ENCODE data around the gene ADGB.

Gene ADGB

GRCh38 chr6:146682919-146683318 is 84.1 kb downstream of the ADGB start:
- CTCF ChIA-PET = no interaction called here
- Histone ChIP-seq H3K27me3 (replicated peaks in 2 of 5; ENCODE audit: control insufficient read depth in 4 of 5, insufficient read depth in 5 of 5, low read length in 4 of 5) (no peaks in the 10 kb centered on the region), H3K27ac (ENCODE audit: insufficient read depth in 1 of 2, low read depth in 1 of 2, low read length in 2 of 2, poor library complexity in 1 of 2, severe bottlenecking in 2 of 2) (no peak overlapping the region), H3K4me3 (ENCODE audit: control insufficient read depth in 1 of 7, extremely low read depth in 1 of 7, insufficient read depth in 4 of 7, low read depth in 2 of 7, low read length in 6 of 7) (no peak overlapping the region), H3K4me1 (ENCODE audit: control extremely low read depth in 1 of 4, control insufficient read depth in 4 of 4, insufficient read depth in 4 of 4, low read length in 3 of 4) (no peaks in the 10 kb centered on the region), H3K9me3 (ENCODE audit: control extremely low read depth in 1 of 5, control insufficient read depth in 4 of 5, insufficient read depth in 2 of 5, low read depth in 1 of 5, low read length in 4 of 5) (peaks cover 0 to 2% (median 0%) of the 10 kb centered on the region in 5 experiments), H3K36me3 (ENCODE audit: control insufficient read depth in 4 of 4, insufficient read depth in 4 of 4, low read length in 3 of 4) (no peaks in the 10 kb centered on the region)
- POLR2A ChIA-PET = no interaction called here
- no CpG with 5 or more reads among the region's 1 CpG for WGBS (ENCODE audit: insufficient coverage)
- no peak for DNase-seq

- CTCF ChIA-PET = no interaction called here
Observed at GRCh38 chr6:146689806-146690205, 91.0 kb downstream of the ADGB start.

GRCh38 chr6:146693342-146693741 is 94.6 kb downstream of the ADGB start:
- no peak for DNase-seq
- H3K4me3 ChIP-seq (ENCODE audit: control insufficient read depth in 1 of 7, extremely low read depth in 1 of 7, insufficient read depth in 4 of 7, low read depth in 2 of 7, low read length in 6 of 7) = no peak overlapping the region
- ChIA-PET POLR2A (no interaction called here), CTCF (no interaction called here)
- no peak overlapping the region for H3K27ac ChIP-seq (ENCODE audit: insufficient read depth in 1 of 2, low read depth in 1 of 2, low read length in 2 of 2, poor library complexity in 1 of 2, severe bottlenecking in 2 of 2)
- H3K9me3 ChIP-seq (ENCODE audit: control extremely low read depth in 1 of 5, control insufficient read depth in 4 of 5, insufficient read depth in 2 of 5, low read depth in 1 of 5, low read length in 4 of 5) = no peaks in the 10 kb centered on the region
- H3K27me3 ChIP-seq (replicated peaks in 2 of 5; ENCODE audit: control insufficient read depth in 4 of 5, insufficient read depth in 5 of 5, low read length in 4 of 5) = no peaks in the 10 kb centered on the region
- no peaks in the 10 kb centered on the region for H3K36me3 ChIP-seq (ENCODE audit: control insufficient read depth in 4 of 4, insufficient read depth in 4 of 4, low read length in 3 of 4)
- 94% methylated on average over 2 of the region's 4 CpGs for WGBS (ENCODE audit: insufficient coverage)
- no peaks in the 10 kb centered on the region for H3K4me1 ChIP-seq (ENCODE audit: control extremely low read depth in 1 of 4, control insufficient read depth in 4 of 4, insufficient read depth in 4 of 4, low read length in 3 of 4)

More at GRCh38 chr6:146689806-146690205, 91.0 kb downstream of the ADGB start:
- WGBS (ENCODE audit: insufficient coverage) = 100% methylated on average over 1 of the region's 4 CpGs
- Histone ChIP-seq H3K4me3 (ENCODE audit: control insufficient read depth in 1 of 7, extremely low read depth in 1 of 7, insufficient read depth in 4 of 7, low read depth in 2 of 7, low read length in 6 of 7) (no peak overlapping the region), H3K9me3 (ENCODE audit: control extremely low read depth in 1 of 5, control insufficient read depth in 4 of 5, insufficient read depth in 2 of 5, low read depth in 1 of 5, low read length in 4 of 5) (peaks cover 0 to 1% (median 0%) of the 10 kb centered on the region in 5 experiments), H3K27me3 (replicated peaks in 2 of 5; ENCODE audit: control insufficient read depth in 4 of 5, insufficient read depth in 5 of 5, low read length in 4 of 5) (no peaks in the 10 kb centered on the region), H3K27ac (ENCODE audit: insufficient read depth in 1 of 2, low read depth in 1 of 2, low read length in 2 of 2, poor library complexity in 1 of 2, severe bottlenecking in 2 of 2) (no peak overlapping the region), H3K36me3 (ENCODE audit: control insufficient read depth in 4 of 4, insufficient read depth in 4 of 4, low read length in 3 of 4) (no peaks in the 10 kb centered on the region), H3K4me1 (ENCODE audit: control extremely low read depth in 1 of 4, control insufficient read depth in 4 of 4, insufficient read depth in 4 of 4, low read length in 3 of 4) (no peaks in the 10 kb centered on the region)
- POLR2A ChIA-PET = no interaction called here
- no peak for DNase-seq

- no CpG with 5 or more reads among the region's 2 CpGs for WGBS (ENCODE audit: insufficient coverage)
- Histone ChIP-seq H3K4me1 (ENCODE audit: control extremely low read depth in 1 of 4, control insufficient read depth in 4 of 4, insufficient read depth in 4 of 4, low read length in 3 of 4) (peaks cover 0 to 2% (median 0%) of the 10 kb centered on the region in 4 experiments), H3K27ac (ENCODE audit: insufficient read depth in 1 of 2, low read depth in 1 of 2, low read length in 2 of 2, poor library complexity in 1 of 2, severe bottlenecking in 2 of 2) (no peak overlapping the region), H3K9me3 (ENCODE audit: control extremely low read depth in 1 of 5, control insufficient read depth in 4 of 5, insufficient read depth in 2 of 5, low read depth in 1 of 5, low read length in 4 of 5) (no peaks in the 10 kb centered on the region), H3K4me3 (ENCODE audit: control insufficient read depth in 1 of 7, extremely low read depth in 1 of 7, insufficient read depth in 4 of 7, low read depth in 2 of 7, low read length in 6 of 7) (no peak overlapping the region), H3K36me3 (ENCODE audit: control insufficient read depth in 4 of 4, insufficient read depth in 4 of 4, low read length in 3 of 4) (no peaks in the 10 kb centered on the region), H3K27me3 (replicated peaks in 2 of 5; ENCODE audit: control insufficient read depth in 4 of 5, insufficient read depth in 5 of 5, low read length in 4 of 5) (no peaks in the 10 kb centered on the region)
- DNase-seq = no peak
- ChIA-PET POLR2A (no interaction called here), CTCF (interaction anchor here (0.8 to 1.9 kb wide), 3 partner anchors 76 to 770 kb away, joined by 3 to 6 read pairs (median 5); partner anchors contain the start of gene RAB32)
Observed at GRCh38 chr6:146697921-146698320, 99.1 kb downstream of the ADGB start.

- Histone ChIP-seq H3K27ac (ENCODE audit: insufficient read depth in 1 of 2, low read depth in 1 of 2, low read length in 2 of 2, poor library complexity in 1 of 2, severe bottlenecking in 2 of 2) (no peak overlapping the region), H3K27me3 (replicated peaks in 2 of 5; ENCODE audit: control insufficient read depth in 4 of 5, insufficient read depth in 5 of 5, low read length in 4 of 5) (no peaks in the 10 kb centered on the region), H3K9me3 (ENCODE audit: control extremely low read depth in 1 of 5, control insufficient read depth in 4 of 5, insufficient read depth in 2 of 5, low read depth in 1 of 5, low read length in 4 of 5) (peaks cover 0 to 3% (median 0%) of the 10 kb centered on the region in 5 experiments), H3K4me3 (ENCODE audit: control insufficient read depth in 1 of 7, extremely low read depth in 1 of 7, insufficient read depth in 4 of 7, low read depth in 2 of 7, low read length in 6 of 7) (no peak overlapping the region), H3K36me3 (ENCODE audit: control insufficient read depth in 4 of 4, insufficient read depth in 4 of 4, low read length in 3 of 4) (no peaks in the 10 kb centered on the region), H3K4me1 (ENCODE audit: control extremely low read depth in 1 of 4, control insufficient read depth in 4 of 4, insufficient read depth in 4 of 4, low read length in 3 of 4) (peaks cover 0 to 2% (median 0%) of the 10 kb centered on the region in 4 experiments)
- ChIA-PET POLR2A (no interaction called here), CTCF (interaction anchor here (0.9 to 3.0 kb wide), 8 partner anchors 9 to 771 kb away, joined by 3 to 21 read pairs (median 4); partner anchors contain the start of gene RAB32)
- 69% methylated on average over 2 of the region's 6 CpGs for WGBS (ENCODE audit: insufficient coverage)
- peak; percentile 80 to 91 (median 84) for DNase-seq
Observed at GRCh38 chr6:146700078-146700686, 101.4 kb downstream of the ADGB start.

GRCh38 chr6:146701632-146702031 is 102.9 kb downstream of the ADGB start:
- CTCF ChIA-PET = interaction anchor here (1.4 kb wide), 1 partner anchor 13 kb away, joined by 3 read pairs; no protein-coding TSS in a partner anchor
- DNase-seq = no peak

GRCh38 chr6:146709036-146709622 is 110.4 kb downstream of the ADGB start:
- ChIA-PET POLR2A (no interaction called here), CTCF (no interaction called here)
- H3K27me3 ChIP-seq (replicated peaks in 2 of 5; ENCODE audit: control insufficient read depth in 4 of 5, insufficient read depth in 5 of 5, low read length in 4 of 5) = no peaks in the 10 kb centered on the region
- H3K9me3 ChIP-seq (ENCODE audit: control extremely low read depth in 1 of 5, control insufficient read depth in 4 of 5, insufficient read depth in 2 of 5, low read depth in 1 of 5, low read length in 4 of 5) = peaks cover 0 to 7% (median 0%) of the 10 kb centered on the region in 5 experiments
- no peaks in the 10 kb centered on the region for H3K36me3 ChIP-seq (ENCODE audit: control insufficient read depth in 4 of 4, insufficient read depth in 4 of 4, low read length in 3 of 4)
- peaks cover 0 to 6% (median 0%) of the 10 kb centered on the region in 4 experiments for H3K4me1 ChIP-seq (ENCODE audit: control extremely low read depth in 1 of 4, control insufficient read depth in 4 of 4, insufficient read depth in 4 of 4, low read length in 3 of 4)
- DNase-seq = no peak
- no peak overlapping the region for H3K27ac ChIP-seq (ENCODE audit: insufficient read depth in 1 of 2, low read depth in 1 of 2, low read length in 2 of 2, poor library complexity in 1 of 2, severe bottlenecking in 2 of 2)
- WGBS (ENCODE audit: insufficient coverage) = 100% methylated on average over 2 of the region's 2 CpGs
- H3K4me3 ChIP-seq (ENCODE audit: control insufficient read depth in 1 of 7, extremely low read depth in 1 of 7, insufficient read depth in 4 of 7, low read depth in 2 of 7, low read length in 6 of 7) = no peak overlapping the region

More at GRCh38 chr6:146701632-146702031, 102.9 kb downstream of the ADGB start:
- Histone ChIP-seq H3K9me3 (ENCODE audit: control extremely low read depth in 1 of 5, control insufficient read depth in 4 of 5, insufficient read depth in 2 of 5, low read depth in 1 of 5, low read length in 4 of 5) (peaks cover 0 to 9% (median 0%) of the 10 kb centered on the region in 5 experiments), H3K36me3 (ENCODE audit: control insufficient read depth in 4 of 4, insufficient read depth in 4 of 4, low read length in 3 of 4) (no peaks in the 10 kb centered on the region), H3K27me3 (replicated peaks in 2 of 5; ENCODE audit: control insufficient read depth in 4 of 5, insufficient read depth in 5 of 5, low read length in 4 of 5) (no peaks in the 10 kb centered on the region), H3K4me3 (ENCODE audit: control insufficient read depth in 1 of 7, extremely low read depth in 1 of 7, insufficient read depth in 4 of 7, low read depth in 2 of 7, low read length in 6 of 7) (no peak overlapping the region), H3K27ac (ENCODE audit: insufficient read depth in 1 of 2, low read depth in 1 of 2, low read length in 2 of 2, poor library complexity in 1 of 2, severe bottlenecking in 2 of 2) (no peak overlapping the region), H3K4me1 (ENCODE audit: control extremely low read depth in 1 of 4, control insufficient read depth in 4 of 4, insufficient read depth in 4 of 4, low read length in 3 of 4) (peaks cover 0 to 2% (median 0%) of the 10 kb centered on the region in 4 experiments)
- no CpG with 5 or more reads among the region's 2 CpGs for WGBS (ENCODE audit: insufficient coverage)
- POLR2A ChIA-PET = no interaction called here
